ENCODE measurements around the gene KIAA1671.

DNA sequence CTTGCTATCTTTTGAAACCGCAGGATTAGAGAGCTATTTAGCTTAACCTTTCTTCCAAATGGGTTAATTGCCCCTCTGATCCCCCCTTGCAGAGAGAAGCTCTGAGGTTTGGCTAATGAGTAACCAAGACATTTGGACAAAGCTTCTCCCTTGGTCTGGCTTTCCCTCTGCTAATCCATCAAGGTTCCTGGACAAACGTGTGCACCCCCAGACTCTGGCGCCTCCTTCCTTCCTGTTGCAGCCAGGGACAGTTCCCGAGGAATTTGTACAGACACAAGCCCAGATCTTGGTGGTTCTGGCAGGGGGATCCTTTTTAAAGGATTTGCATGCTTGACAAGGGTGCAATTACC lies 1.6 kb downstream of the KIAA1671 start:
- TF ChIP-seq NR2F1 (CRISPR knock-in tag; IDR thresholded peaks at IDR 0.05) (no peak), CBX2 (IDR thresholded peaks at IDR 0.05; ENCODE audit: low read depth, low read length) (no peak), CBX2 (CRISPR knock-in tag; IDR thresholded peaks at IDR 0.05; ENCODE audit: low read depth) (no peak), JUND (CRISPR knock-in tag; IDR thresholded peaks at IDR 0.05) (no peak), ZNF672 (CRISPR knock-in tag; IDR thresholded peaks at IDR 0.05) (no peak), FOXK1 (CRISPR knock-in tag; IDR thresholded peaks at IDR 0.05; ENCODE audit: borderline replicate concordance, low read depth) (no peak), ZNF878 (CRISPR knock-in tag; IDR thresholded peaks at IDR 0.05) (no peak), ZNF224 (CRISPR knock-in tag; IDR thresholded peaks at IDR 0.05) (no peak), NFIC (IDR thresholded peaks at IDR 0.05; ENCODE audit: low read length) (no peak)
- TF ChIP-seq, protein P1, sequence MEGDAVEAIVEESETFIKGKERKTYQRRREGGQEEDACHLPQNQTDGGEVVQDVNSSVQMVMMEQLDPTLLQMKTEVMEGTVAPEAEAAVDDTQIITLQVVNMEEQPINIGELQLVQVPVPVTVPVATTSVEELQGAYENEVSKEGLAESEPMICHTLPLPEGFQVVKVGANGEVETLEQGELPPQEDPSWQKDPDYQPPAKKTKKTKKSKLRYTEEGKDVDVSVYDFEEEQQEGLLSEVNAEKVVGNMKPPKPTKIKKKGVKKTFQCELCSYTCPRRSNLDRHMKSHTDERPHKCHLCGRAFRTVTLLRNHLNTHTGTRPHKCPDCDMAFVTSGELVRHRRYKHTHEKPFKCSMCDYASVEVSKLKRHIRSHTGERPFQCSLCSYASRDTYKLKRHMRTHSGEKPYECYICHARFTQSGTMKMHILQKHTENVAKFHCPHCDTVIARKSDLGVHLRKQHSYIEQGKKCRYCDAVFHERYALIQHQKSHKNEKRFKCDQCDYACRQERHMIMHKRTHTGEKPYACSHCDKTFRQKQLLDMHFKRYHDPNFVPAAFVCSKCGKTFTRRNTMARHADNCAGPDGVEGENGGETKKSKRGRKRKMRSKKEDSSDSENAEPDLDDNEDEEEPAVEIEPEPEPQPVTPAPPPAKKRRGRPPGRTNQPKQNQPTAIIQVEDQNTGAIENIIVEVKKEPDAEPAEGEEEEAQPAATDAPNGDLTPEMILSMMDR (CRISPR knock-in tag; IDR thresholded peaks at IDR 0.05), result no peak; the same call in 1 of the 2 replicates
- TF ChIP-seq, protein P2, sequence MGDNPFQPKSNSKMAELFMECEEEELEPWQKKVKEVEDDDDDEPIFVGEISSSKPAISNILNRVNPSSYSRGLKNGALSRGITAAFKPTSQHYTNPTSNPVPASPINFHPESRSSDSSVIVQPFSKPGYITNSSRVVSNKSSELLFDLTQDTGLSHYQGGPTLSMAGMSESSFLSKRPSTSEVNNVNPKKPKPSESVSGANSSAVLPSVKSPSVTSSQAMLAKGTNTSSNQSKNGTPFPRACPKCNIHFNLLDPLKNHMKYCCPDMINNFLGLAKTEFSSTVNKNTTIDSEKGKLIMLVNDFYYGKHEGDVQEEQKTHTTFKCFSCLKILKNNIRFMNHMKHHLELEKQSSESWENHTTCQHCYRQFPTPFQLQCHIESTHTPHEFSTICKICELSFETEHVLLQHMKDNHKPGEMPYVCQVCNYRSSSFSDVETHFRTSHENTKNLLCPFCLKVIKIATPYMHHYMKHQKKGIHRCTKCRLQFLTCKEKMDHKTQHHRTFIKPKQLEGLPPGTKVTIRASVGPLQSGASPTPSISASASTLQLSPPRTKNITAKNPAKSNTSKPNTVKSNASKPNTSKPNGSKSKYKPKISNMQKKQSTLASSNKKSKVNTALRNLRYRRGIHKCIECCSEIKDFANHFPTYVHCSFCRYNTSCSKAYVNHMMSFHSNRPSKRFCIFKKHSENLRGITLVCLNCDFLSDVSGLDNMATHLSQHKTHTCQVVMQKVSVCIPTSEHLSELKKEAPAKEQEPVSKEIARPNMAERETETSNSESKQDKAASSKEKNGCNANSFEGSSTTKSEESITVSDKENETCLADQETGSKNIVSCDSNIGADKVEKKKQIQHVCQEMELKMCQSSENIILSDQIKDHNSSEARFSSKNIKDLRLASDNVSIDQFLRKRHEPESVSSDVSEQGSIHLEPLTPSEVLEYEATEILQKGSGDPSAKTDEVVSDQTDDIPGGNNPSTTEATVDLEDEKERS (CRISPR knock-in tag; IDR thresholded peaks at IDR 0.05), result no peak
- TF ChIP-seq, protein P3, sequence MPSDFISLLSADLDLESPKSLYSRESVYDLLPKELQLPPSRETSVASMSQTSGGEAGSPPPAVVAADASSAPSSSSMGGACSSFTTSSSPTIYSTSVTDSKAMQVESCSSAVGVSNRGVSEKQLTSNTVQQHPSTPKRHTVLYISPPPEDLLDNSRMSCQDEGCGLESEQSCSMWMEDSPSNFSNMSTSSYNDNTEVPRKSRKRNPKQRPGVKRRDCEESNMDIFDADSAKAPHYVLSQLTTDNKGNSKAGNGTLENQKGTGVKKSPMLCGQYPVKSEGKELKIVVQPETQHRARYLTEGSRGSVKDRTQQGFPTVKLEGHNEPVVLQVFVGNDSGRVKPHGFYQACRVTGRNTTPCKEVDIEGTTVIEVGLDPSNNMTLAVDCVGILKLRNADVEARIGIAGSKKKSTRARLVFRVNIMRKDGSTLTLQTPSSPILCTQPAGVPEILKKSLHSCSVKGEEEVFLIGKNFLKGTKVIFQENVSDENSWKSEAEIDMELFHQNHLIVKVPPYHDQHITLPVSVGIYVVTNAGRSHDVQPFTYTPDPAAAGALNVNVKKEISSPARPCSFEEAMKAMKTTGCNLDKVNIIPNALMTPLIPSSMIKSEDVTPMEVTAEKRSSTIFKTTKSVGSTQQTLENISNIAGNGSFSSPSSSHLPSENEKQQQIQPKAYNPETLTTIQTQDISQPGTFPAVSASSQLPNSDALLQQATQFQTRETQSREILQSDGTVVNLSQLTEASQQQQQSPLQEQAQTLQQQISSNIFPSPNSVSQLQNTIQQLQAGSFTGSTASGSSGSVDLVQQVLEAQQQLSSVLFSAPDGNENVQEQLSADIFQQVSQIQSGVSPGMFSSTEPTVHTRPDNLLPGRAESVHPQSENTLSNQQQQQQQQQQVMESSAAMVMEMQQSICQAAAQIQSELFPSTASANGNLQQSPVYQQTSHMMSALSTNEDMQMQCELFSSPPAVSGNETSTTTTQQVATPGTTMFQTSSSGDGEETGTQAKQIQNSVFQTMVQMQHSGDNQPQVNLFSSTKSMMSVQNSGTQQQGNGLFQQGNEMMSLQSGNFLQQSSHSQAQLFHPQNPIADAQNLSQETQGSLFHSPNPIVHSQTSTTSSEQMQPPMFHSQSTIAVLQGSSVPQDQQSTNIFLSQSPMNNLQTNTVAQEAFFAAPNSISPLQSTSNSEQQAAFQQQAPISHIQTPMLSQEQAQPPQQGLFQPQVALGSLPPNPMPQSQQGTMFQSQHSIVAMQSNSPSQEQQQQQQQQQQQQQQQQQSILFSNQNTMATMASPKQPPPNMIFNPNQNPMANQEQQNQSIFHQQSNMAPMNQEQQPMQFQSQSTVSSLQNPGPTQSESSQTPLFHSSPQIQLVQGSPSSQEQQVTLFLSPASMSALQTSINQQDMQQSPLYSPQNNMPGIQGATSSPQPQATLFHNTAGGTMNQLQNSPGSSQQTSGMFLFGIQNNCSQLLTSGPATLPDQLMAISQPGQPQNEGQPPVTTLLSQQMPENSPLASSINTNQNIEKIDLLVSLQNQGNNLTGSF (CRISPR knock-in tag; IDR thresholded peaks at IDR 0.05), result no peak
